ENCODE measurements around the gene ADGB.
"Not testable (repeated sequence)": the region's sequence is repeated elsewhere in the genome, so short reads cannot be mapped to it uniquely, and the experiment has no call there.

ADGB gene

DNA sequence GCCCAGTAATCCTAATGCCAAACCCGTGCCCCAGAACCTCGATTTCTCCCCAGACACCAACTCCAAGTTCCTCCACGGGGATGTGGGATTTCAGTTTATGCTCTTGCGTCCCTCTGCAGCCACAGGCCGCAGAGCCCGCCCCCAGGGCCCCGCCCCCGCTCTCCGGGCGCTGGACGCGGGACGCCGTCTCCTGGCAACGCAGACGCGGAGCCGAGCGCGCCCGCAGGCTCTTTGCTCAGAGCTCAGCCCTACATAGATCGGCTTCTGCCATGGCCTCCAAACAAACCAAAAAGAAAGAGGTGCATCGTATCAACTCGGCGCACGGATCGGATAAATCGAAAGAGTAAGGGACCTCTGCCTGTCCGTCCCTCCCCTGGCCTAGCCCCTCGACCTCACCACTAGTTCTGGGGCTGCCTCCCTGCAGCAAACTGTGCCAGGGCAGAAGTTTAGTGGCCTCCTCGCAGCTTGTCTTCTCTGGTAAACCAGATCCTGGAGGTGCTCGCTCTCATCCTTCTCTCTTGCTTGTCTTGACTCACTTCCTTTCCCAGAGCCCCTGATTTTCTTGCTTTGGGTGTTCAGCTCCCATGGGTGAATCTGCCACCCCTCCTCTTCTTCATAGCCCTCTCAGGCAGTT, at the start of gene ADGB:
ADGB (plus strand) TSS at position 201 of the 634 bp plus-strand sequence; CDS start at position 270, 69 bp downstream.
- DNase-seq, result peak in 40 of 42 donors; percentile 6 to 72 (median 40)
- intact Hi-C loops (cut with DNase I), result no loop called here

DNA sequence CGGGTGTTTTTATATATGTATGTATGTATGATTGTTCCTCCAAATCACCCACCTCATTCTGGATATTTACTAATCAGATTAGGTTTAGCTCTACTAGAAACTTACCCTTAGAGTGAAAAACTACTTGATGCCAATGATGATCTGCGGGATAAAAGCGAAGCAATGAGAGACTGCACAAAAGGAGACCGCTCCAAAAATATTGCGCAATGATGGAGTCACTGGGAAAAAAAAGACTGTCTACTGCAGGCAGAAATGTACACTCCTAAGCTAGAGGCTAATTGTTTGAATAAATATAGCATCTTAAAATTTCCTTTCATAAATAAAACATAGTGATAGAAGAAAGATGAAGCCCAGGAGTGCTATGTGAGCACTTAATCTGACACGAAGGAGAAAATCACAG, 47.9 kb upstream of the ADGB start:
- DNase-seq, result no peak
- intact Hi-C loops (cut with DNase I), result no loop called here

GRCh38 chr6:146551545-146551944, 47.2 kb upstream of the ADGB start:
- no peak for DNase-seq
- intact Hi-C loops (cut with DNase I), result no loop called here

- intact Hi-C loops (cut with DNase I), result no loop called here
- DNase-seq, result no peak
These were observed 45.2 kb upstream of the ADGB start for GRCh38 chr6:146553377-146554135.

GRCh38 chr6:146560607-146561006, 38.2 kb upstream of the ADGB start:
- no peak for DNase-seq
- intact Hi-C loops (cut with DNase I), result no loop called here

- intact Hi-C loops (cut with DNase I); DNase-seq: not testable (repeated sequence)
These were observed 32.1 kb upstream of the ADGB start for GRCh38 chr6:146566661-146567060.

GRCh38 chr6:146568619-146569018, 30.2 kb upstream of the ADGB start:
- intact Hi-C loops (cut with DNase I); DNase-seq: not testable (repeated sequence)

DNA sequence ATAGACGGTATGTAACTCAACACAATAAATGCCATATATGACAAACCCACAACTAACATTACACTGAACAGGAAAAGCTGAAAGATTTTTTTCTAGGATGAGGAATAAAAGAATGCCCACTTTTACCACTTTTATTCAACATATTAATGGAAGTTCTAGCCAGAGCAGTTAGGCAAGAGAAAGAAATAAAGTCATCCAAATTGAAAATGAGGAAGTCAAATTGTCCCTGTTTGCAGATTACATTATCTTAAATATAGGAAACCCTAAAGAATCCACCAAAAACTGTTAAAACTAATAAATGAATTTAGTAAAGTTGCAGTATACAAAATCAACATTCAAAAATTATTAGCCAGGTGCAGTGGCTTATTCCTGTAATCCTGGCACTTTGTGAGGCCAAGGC, 24.6 kb upstream of the ADGB start:
- no peak for DNase-seq
- intact Hi-C loops (cut with DNase I), result no loop called here

- intact Hi-C loops (cut with DNase I), result no loop called here
- DNase-seq, result no peak
These were observed 20.7 kb upstream of the ADGB start for GRCh38 chr6:146578054-146578453.

GRCh38 chr6:146581968-146582367, 16.8 kb upstream of the ADGB start:
- no peak for DNase-seq
- intact Hi-C loops (cut with DNase I), result no loop called here

DNA sequence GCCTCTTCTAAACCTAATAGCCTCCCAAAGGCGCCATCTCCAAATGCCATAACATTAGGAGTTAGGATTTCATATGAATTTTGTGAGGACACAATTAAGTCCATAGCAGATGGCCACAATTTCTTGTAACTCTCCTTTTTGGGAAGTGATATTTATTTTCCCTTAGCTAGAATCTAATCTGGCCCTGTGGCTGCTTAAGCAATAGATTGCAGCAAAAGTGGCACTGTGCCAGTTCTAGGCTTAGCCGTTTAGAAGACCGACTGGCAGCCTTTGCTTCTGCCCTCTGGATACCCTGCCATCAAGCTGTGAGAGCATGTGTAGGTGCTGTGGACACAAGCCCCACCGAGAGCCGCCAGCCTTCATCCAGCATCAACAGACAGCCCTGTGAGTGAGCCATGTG, 15.9 kb upstream of the ADGB start:
- DNase-seq, result peak in 34 of 42 donors; percentile 14 to 66 (median 30)

GRCh38 chr6:146583966-146584365, 14.8 kb upstream of the ADGB start:
- intact Hi-C loops (cut with DNase I), result no loop called here
- DNase-seq, result no peak

More for the DNA sequence above, 15.9 kb upstream of the ADGB start:
- intact Hi-C loops (cut with DNase I), result no loop called here

GRCh38 chr6:146587459-146587858, 11.3 kb upstream of the ADGB start:
- DNase-seq, result no peak
- intact Hi-C loops (cut with DNase I), result no loop called here

- DNase-seq, result no peak
- intact Hi-C loops (cut with DNase I), result no loop called here
These were observed 8.3 kb upstream of the ADGB start for GRCh38 chr6:146590492-146590891.

DNA sequence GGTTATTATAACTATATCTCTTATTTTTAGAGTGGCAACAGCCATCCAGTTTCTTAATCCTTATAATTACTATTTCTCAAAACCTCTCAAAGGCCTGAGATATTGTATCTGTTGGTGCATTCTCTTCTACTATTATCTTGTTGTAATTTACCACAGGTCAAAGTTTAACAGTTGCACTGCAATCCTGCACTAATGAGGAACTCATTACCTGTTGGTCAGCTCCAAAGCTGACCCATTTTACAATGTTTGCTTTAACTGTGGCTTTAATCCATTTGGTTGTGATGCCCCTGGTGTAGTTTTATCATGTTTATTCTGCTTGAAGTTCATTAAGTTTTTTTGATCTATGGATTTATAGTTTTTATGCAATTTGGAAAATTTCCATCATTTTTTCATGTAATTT, 6.3 kb upstream of the ADGB start:
- intact Hi-C loops (cut with DNase I), result no loop called here
- no peak for DNase-seq

- DNase-seq, result peak in 9 of 42 donors; percentile 11 to 38 (median 20)
- intact Hi-C loops (cut with DNase I), result no loop called here
These were observed 4.8 kb upstream of the ADGB start for GRCh38 chr6:146593986-146594385.

- intact Hi-C loops (cut with DNase I), result no loop called here
- DNase-seq, result peak in 2 of 42 donors; percentile 9 to 15
These were observed 4.3 kb upstream of the ADGB start for GRCh38 chr6:146594495-146594894.

- DNase-seq, result peak in 14 of 42 donors; percentile 4 to 42 (median 14)
- intact Hi-C loops (cut with DNase I), result no loop called here
These were observed 2.6 kb upstream of the ADGB start for GRCh38 chr6:146595972-146596731.

- no peak for DNase-seq
- intact Hi-C loops (cut with DNase I), result no loop called here
These were observed 2.6 kb downstream of the ADGB start for GRCh38 chr6:146601352-146601751.

DNA sequence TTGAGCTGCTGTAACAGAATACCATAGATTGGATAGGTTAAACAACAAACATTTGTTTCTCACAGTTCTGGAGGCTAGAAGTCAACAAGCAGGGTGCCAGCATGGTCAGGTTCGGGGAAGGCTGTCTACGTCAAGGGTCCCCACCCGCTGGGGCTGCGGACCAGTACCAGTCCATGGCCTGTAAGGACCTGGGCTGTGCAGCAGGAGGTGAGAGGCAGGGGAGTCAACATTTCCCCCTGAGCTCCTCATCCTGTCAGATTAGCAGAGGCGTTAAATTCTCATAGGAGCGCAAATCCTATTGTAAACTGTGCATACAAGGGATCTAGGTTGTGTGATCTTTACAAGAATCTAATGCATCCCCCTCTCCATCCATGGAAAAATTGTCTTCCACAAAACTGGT, 3.8 kb downstream of the ADGB start:
- no peak for DNase-seq
- intact Hi-C loops (cut with DNase I), result no loop called here

All from head of caudate nucleus (tissue), 42 donors.